Nephron (organoid): ENCODE data around the gene BDKRB2.

Source experiments
- H3K27ac Mint-ChIP-seq, 3 experiments: 2 replicates each; pipeline ENCODE4 v1.8.0; 2020; ENCODE audit warnings: mixed read lengths in 3 of 3, mild to moderate bottlenecking in 2 of 3, moderate library complexity in 1 of 3
- H3K27me3 Mint-ChIP-seq: 2 replicates; pipeline ENCODE4 v1.8.0; 2021; ENCODE audit warnings: low read depth, mild to moderate bottlenecking, moderate library complexity, mixed read lengths
- H3K36me3 Mint-ChIP-seq: 2 replicates; pipeline ENCODE4 v1.8.0; 2020; ENCODE audit warnings: low read depth, mixed read lengths
- H3K4me1 Mint-ChIP-seq: 2 replicates; pipeline ENCODE4 v1.8.0; 2020; ENCODE audit warnings: mixed read lengths
- H3K4me3 Mint-ChIP-seq, 3 experiments: 2 replicates each; pipeline ENCODE4 v1.8.0; 2020; ENCODE audit warnings: mild to moderate bottlenecking in 3 of 3, mixed read lengths in 3 of 3, moderate library complexity in 2 of 3
- H3K9me3 Mint-ChIP-seq: 2 replicates; pipeline ENCODE4 v1.8.0; 2020; ENCODE audit warnings: mixed read lengths
- CTCF ChIP-seq, 3 experiments: fragments of 200-600 bp; sonication (generic); IDR thresholded peaks; one replicate each; pipeline ENCODE4 v1.5.0; 2021; ENCODE audit warnings: antibody characterized with exemption in 3 of 3; ENCODE audit not compliant: unreplicated experiment in 3 of 3

Gene BDKRB2

GRCh38 chr14:96205059-96205977, 679 bp downstream of the BDKRB2 start:
- H3K36me3 Mint-ChIP-seq, result no peaks in the 10 kb centered on the region
- no peak for TF ChIP-seq CTCF (IDR thresholded peaks at IDR 0.05; ENCODE audit: unreplicated experiment in 3 of 3)
- H3K27ac Mint-ChIP-seq, result no peak overlapping the region
- no peaks in the 10 kb centered on the region for H3K9me3 Mint-ChIP-seq
- peaks cover 13% of the 10 kb centered on the region for H3K4me1 Mint-ChIP-seq
- peak overlapping the region; percentile 62 to 78 (median 67) for H3K4me3 Mint-ChIP-seq
- peaks cover 39% of the 10 kb centered on the region for H3K27me3 Mint-ChIP-seq

- no peaks in the 10 kb centered on the region for H3K36me3 Mint-ChIP-seq
- peaks cover 13% of the 10 kb centered on the region for H3K4me1 Mint-ChIP-seq
- no peak overlapping the region for H3K27ac Mint-ChIP-seq
- TF ChIP-seq CTCF (IDR thresholded peaks at IDR 0.05; ENCODE audit: unreplicated experiment in 3 of 3), result no peak
- H3K4me3 Mint-ChIP-seq, result no peak overlapping the region
- peaks cover 38% of the 10 kb centered on the region for H3K27me3 Mint-ChIP-seq
- no peaks in the 10 kb centered on the region for H3K9me3 Mint-ChIP-seq
Measured at GRCh38 chr14:96205978-96206360, 1.3 kb downstream of the BDKRB2 start.

- H3K4me3 Mint-ChIP-seq, result no peak overlapping the region
- no peaks in the 10 kb centered on the region for H3K36me3 Mint-ChIP-seq
- peaks cover 33% of the 10 kb centered on the region for H3K27me3 Mint-ChIP-seq
- H3K9me3 Mint-ChIP-seq, result no peaks in the 10 kb centered on the region
- peaks cover 13% of the 10 kb centered on the region for H3K4me1 Mint-ChIP-seq
- H3K27ac Mint-ChIP-seq, result no peak overlapping the region
- no peak for TF ChIP-seq CTCF (IDR thresholded peaks at IDR 0.05; ENCODE audit: unreplicated experiment in 3 of 3)
Measured at GRCh38 chr14:96206461-96206860, 1.8 kb downstream of the BDKRB2 start.

GRCh38 chr14:96207686-96208085, 3.0 kb downstream of the BDKRB2 start:
- H3K4me1 Mint-ChIP-seq, result peaks cover 13% of the 10 kb centered on the region
- H3K27me3 Mint-ChIP-seq, result peaks cover 21% of the 10 kb centered on the region
- H3K27ac Mint-ChIP-seq, result no peak overlapping the region
- H3K9me3 Mint-ChIP-seq, result peaks cover 5% of the 10 kb centered on the region
- H3K36me3 Mint-ChIP-seq, result no peaks in the 10 kb centered on the region
- no peak overlapping the region for H3K4me3 Mint-ChIP-seq
- no peak for TF ChIP-seq CTCF (IDR thresholded peaks at IDR 0.05; ENCODE audit: unreplicated experiment in 3 of 3)

GRCh38 chr14:96208739-96209138, 4.1 kb downstream of the BDKRB2 start:
- peaks cover 20% of the 10 kb centered on the region for H3K27me3 Mint-ChIP-seq
- H3K36me3 Mint-ChIP-seq, result peaks cover 5% of the 10 kb centered on the region
- TF ChIP-seq CTCF (IDR thresholded peaks at IDR 0.05; ENCODE audit: unreplicated experiment in 3 of 3), result no peak
- H3K4me1 Mint-ChIP-seq, result peaks cover 8% of the 10 kb centered on the region
- peaks cover 12% of the 10 kb centered on the region for H3K9me3 Mint-ChIP-seq
- H3K27ac Mint-ChIP-seq, result no peak overlapping the region
- H3K4me3 Mint-ChIP-seq, result no peak overlapping the region

GRCh38 chr14:96212140-96212539, 7.5 kb downstream of the BDKRB2 start:
- Mint-ChIP-seq H3K27ac (no peak overlapping the region), H3K27me3 (peaks cover 7% of the 10 kb centered on the region)

More at GRCh38 chr14:96212140-96212539, 7.5 kb downstream of the BDKRB2 start:
- Mint-ChIP-seq H3K4me3 (no peak overlapping the region), H3K4me1 (peaks cover 20% of the 10 kb centered on the region), H3K36me3 (peaks cover 5% of the 10 kb centered on the region), H3K9me3 (peaks cover 12% of the 10 kb centered on the region)
- TF ChIP-seq CTCF (IDR thresholded peaks at IDR 0.05; ENCODE audit: unreplicated experiment in 3 of 3), result no peak
